ENCODE measurements around the gene STYXL2. TPM values are rescaled to one million over a fixed set of nuclear protein-coding genes. Genes with fewer than 3 reads are reported as not detected.
A peak's percentile ranks its signal among the peaks of the same experiment; 100 is the strongest.

The STYXL2 gene
- polyA plus RNA-seq, 1 donor (not counting 4 experiments of a cell fraction or from before 2014, with no cell fraction given) = not detected

GRCh38 chr1:167128261-167129227 lies 34.7 kb downstream of the STYXL2 start:
- Histone ChIP-seq H3K4me3 (ENCODE audit: control insufficient read depth in 2 of 3, extremely low read depth in 1 of 3, insufficient read depth in 2 of 3, low read depth in 1 of 3, low read length in 3 of 3) (no peak overlapping the region), H3K9ac (ENCODE audit: control insufficient read depth, extremely low read depth, insufficient read depth, low read length) (no peak overlapping the region), H3K9me3 (ENCODE audit: control insufficient read depth, low read depth, low read length) (no peaks in the 10 kb centered on the region), H3K79me2 (ENCODE audit: control insufficient read depth, insufficient read depth, low read length) (no peaks in the 10 kb centered on the region), H2AFZ (ENCODE audit: control insufficient read depth, low read length) (no peak overlapping the region), H3K4me1 (ENCODE audit: control insufficient read depth, extremely low read depth, insufficient read depth, low read length) (no peaks in the 10 kb centered on the region), H3K9me1 (ENCODE audit: control insufficient read depth, extremely low read depth, insufficient read depth, low read length) (no peaks in the 10 kb centered on the region), H3K36me3 (ENCODE audit: control insufficient read depth in 2 of 2, extremely low read depth in 1 of 2, insufficient read depth in 2 of 2, low read length in 2 of 2) (no peaks in the 10 kb centered on the region), H4K20me1 (ENCODE audit: control insufficient read depth, extremely low read depth, insufficient read depth, low read length) (no peaks in the 10 kb centered on the region), H3K27me3 (ENCODE audit: control insufficient read depth, extremely low read depth, insufficient read depth, low read length) (peaks cover 10% of the 10 kb centered on the region), H3K27ac (ENCODE audit: control insufficient read depth, insufficient read depth, low read length) (no peak overlapping the region), H3K4me2 (ENCODE audit: control insufficient read depth, extremely low read depth, insufficient read depth, low read depth, low read length) (no peak overlapping the region)
- DNase-seq (ENCODE audit: low read depth, low spot score) = no peak
- TF ChIP-seq EZH2 (IDR thresholded peaks at IDR 0.05; ENCODE audit: low read length) = no peak
- TF ChIP-seq, protein P1, sequence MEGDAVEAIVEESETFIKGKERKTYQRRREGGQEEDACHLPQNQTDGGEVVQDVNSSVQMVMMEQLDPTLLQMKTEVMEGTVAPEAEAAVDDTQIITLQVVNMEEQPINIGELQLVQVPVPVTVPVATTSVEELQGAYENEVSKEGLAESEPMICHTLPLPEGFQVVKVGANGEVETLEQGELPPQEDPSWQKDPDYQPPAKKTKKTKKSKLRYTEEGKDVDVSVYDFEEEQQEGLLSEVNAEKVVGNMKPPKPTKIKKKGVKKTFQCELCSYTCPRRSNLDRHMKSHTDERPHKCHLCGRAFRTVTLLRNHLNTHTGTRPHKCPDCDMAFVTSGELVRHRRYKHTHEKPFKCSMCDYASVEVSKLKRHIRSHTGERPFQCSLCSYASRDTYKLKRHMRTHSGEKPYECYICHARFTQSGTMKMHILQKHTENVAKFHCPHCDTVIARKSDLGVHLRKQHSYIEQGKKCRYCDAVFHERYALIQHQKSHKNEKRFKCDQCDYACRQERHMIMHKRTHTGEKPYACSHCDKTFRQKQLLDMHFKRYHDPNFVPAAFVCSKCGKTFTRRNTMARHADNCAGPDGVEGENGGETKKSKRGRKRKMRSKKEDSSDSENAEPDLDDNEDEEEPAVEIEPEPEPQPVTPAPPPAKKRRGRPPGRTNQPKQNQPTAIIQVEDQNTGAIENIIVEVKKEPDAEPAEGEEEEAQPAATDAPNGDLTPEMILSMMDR (optimal IDR thresholded peaks at IDR 0.05 in 1 of 3, IDR thresholded peaks at IDR 0.05 in 1 of 3, conservative IDR thresholded peaks at IDR 0.05 in 1 of 3; ENCODE audit: extremely low read depth in 1 of 3, insufficient read depth in 2 of 3, low read length in 3 of 3) = peak in 1 of 3 experiments; percentile 4
- dilution Hi-C loops (cut with MboI; ENCODE audit: extremely low pct_ligation_motif_present, low sequenced_read_pairs) = no loop called here
- no peak for FAIRE-seq

- H3K4me2 ChIP-seq (ENCODE audit: control insufficient read depth, extremely low read depth, insufficient read depth, low read depth, low read length) = no peak overlapping the region
- dilution Hi-C loops (cut with MboI; ENCODE audit: extremely low pct_ligation_motif_present, low sequenced_read_pairs) = no loop called here
- H3K9me3 ChIP-seq (ENCODE audit: control insufficient read depth, low read depth, low read length) = no peaks in the 10 kb centered on the region
- no peaks in the 10 kb centered on the region for H3K36me3 ChIP-seq (ENCODE audit: control insufficient read depth in 2 of 2, extremely low read depth in 1 of 2, insufficient read depth in 2 of 2, low read length in 2 of 2)
- H3K4me1 ChIP-seq (ENCODE audit: control insufficient read depth, extremely low read depth, insufficient read depth, low read length) = peaks cover 2% of the 10 kb centered on the region
- no peaks in the 10 kb centered on the region for H4K20me1 ChIP-seq (ENCODE audit: control insufficient read depth, extremely low read depth, insufficient read depth, low read length)
- H3K27me3 ChIP-seq (ENCODE audit: control insufficient read depth, extremely low read depth, insufficient read depth, low read length) = peaks cover 10% of the 10 kb centered on the region
- DNase-seq (ENCODE audit: low read depth, low spot score) (no peak), FAIRE-seq (no peak)
- H3K79me2 ChIP-seq (ENCODE audit: control insufficient read depth, insufficient read depth, low read length) = no peaks in the 10 kb centered on the region
- no peaks in the 10 kb centered on the region for H3K9me1 ChIP-seq (ENCODE audit: control insufficient read depth, extremely low read depth, insufficient read depth, low read length)
- H3K4me3 ChIP-seq (ENCODE audit: control insufficient read depth in 2 of 3, extremely low read depth in 1 of 3, insufficient read depth in 2 of 3, low read depth in 1 of 3, low read length in 3 of 3) = no peak overlapping the region
- no peak overlapping the region for H3K27ac ChIP-seq (ENCODE audit: control insufficient read depth, insufficient read depth, low read length)
- TF ChIP-seq EZH2 (IDR thresholded peaks at IDR 0.05; ENCODE audit: low read length) = no peak
- TF ChIP-seq, protein P1 (optimal IDR thresholded peaks at IDR 0.05 in 1 of 3, IDR thresholded peaks at IDR 0.05 in 1 of 3, conservative IDR thresholded peaks at IDR 0.05 in 1 of 3; ENCODE audit: extremely low read depth in 1 of 3, insufficient read depth in 2 of 3, low read length in 3 of 3) = no peak
- no peak overlapping the region for H3K9ac ChIP-seq (ENCODE audit: control insufficient read depth, extremely low read depth, insufficient read depth, low read length)
- H2AFZ ChIP-seq (ENCODE audit: control insufficient read depth, low read length) = no peak overlapping the region
Observed at GRCh38 chr1:167130829-167131510, 37.1 kb downstream of the STYXL2 start.

All from keratinocyte (primary cell).